ENCODE measurements around the gene SRRM1.
"Not testable (repeated sequence)": the region's sequence is repeated elsewhere in the genome, so short reads cannot be mapped to it uniquely, and the experiment has no call there.

The SRRM1 gene

GRCh38 chr1:24695202-24695974 lies 52.3 kb downstream of the SRRM1 start:
- peak; percentile 29 for DNase-seq

- no peak for DNase-seq
Observed at GRCh38 chr1:24696041-24696755, 53.1 kb downstream of the SRRM1 start.

GRCh38 chr1:24696756-24697330 lies 53.7 kb downstream of the SRRM1 start:
- DNase-seq: no peak

- DNase-seq: peak; percentile 9
Observed at GRCh38 chr1:24697453-24698001, 54.4 kb downstream of the SRRM1 start.

- not testable (repeated sequence) for DNase-seq
Observed at GRCh38 chr1:24698326-24698725, 55.2 kb downstream of the SRRM1 start.

GRCh38 chr1:24699628-24700027 lies 56.5 kb downstream of the SRRM1 start:
- no peak for DNase-seq

- no peak for DNase-seq
Observed at GRCh38 chr1:24702511-24703293, 59.6 kb downstream of the SRRM1 start.

GRCh38 chr1:24704411-24705259 lies 61.5 kb downstream of the SRRM1 start:
- DNase-seq: no peak

- DNase-seq: peak; percentile 36
Observed at GRCh38 chr1:24705260-24706073, 62.4 kb downstream of the SRRM1 start.

- not testable (repeated sequence) for DNase-seq
Observed at GRCh38 chr1:24706074-24706389, 62.9 kb downstream of the SRRM1 start.

GRCh38 chr1:24707687-24708086 lies 64.6 kb downstream of the SRRM1 start:
- no peak for DNase-seq

GRCh38 chr1:24708938-24709337 lies 65.8 kb downstream of the SRRM1 start:
- peak; percentile 25 for DNase-seq

GRCh38 chr1:24709791-24710441 lies 66.8 kb downstream of the SRRM1 start:
- DNase-seq: peak; percentile 13

GRCh38 chr1:24711329-24711728 lies 68.2 kb downstream of the SRRM1 start:
- no peak for DNase-seq

- no peak for DNase-seq
Observed at GRCh38 chr1:24713176-24713575, 70.1 kb downstream of the SRRM1 start.

GRCh38 chr1:24713736-24714135 lies 70.6 kb downstream of the SRRM1 start:
- DNase-seq: no peak

- no peak for DNase-seq
Observed at GRCh38 chr1:24714859-24715520, 71.9 kb downstream of the SRRM1 start.

- no peak for DNase-seq
Observed at GRCh38 chr1:24715658-24716057, 72.6 kb downstream of the SRRM1 start.

- no peak for DNase-seq
Observed at GRCh38 chr1:24717887-24718650, 75.0 kb downstream of the SRRM1 start.
